Measurements from ENCODE around the gene CEP72. TPM values are rescaled to one million over a fixed set of nuclear protein-coding genes. Genes with fewer than 3 reads are reported as not detected.

The CEP72 gene
- total RNA-seq, 1 experiment from 2014 or later = 24.8 TPM

DNA sequence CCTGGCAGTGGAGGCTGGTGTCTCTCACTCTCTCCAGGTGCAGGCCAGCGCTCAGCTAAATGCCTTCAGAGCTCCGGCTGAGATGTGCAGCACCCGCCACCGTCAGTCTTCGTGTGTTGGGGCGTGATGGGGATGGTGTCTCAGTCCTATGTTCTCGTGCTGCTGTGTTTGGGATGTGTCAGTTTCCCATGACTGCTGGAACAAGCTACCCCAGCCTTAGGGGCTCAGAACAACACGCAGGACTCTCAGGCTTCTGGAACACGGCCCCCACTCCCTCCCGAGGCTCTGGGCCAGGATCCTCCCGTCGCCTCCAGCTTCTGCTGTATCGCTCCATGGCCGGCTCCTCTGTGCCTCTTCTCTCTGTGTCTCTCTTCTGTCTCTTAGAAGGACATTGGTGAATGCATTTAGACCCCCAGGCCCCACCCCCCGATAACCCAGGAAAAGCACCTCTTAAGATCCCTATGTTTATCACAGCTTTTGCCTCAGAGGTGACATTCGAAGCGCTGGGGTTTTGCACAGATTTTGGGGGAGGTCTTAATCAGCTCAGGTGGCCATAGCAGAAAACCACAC lies 9.6 kb upstream of the CEP72 start:
- Histone ChIP-seq H4K5ac (ENCODE audit: insufficient read length, low read depth, low read length) (no peak overlapping the region), H3K14ac (ENCODE audit: insufficient read depth, low read length) (no peak overlapping the region), H3K27ac (ENCODE audit: insufficient read length, low read depth, low read length) (no peak overlapping the region), H2BK15ac (ENCODE audit: low read depth, low read length) (no peak overlapping the region), H3K4ac (ENCODE audit: low read depth, low read length) (no peak overlapping the region), H3K9me3 (ENCODE audit: control insufficient read depth, low read depth, low read length) (no peaks in the 10 kb centered on the region), H3K79me2 (ENCODE audit: insufficient read depth, low read length) (no peaks in the 10 kb centered on the region), H3K9ac (ENCODE audit: extremely low read depth, insufficient read length, low read length) (no peak overlapping the region), H2BK5ac (ENCODE audit: insufficient read length, low read length) (no peak overlapping the region), H3K23ac (ENCODE audit: insufficient read length, low read depth, low read length) (no peak overlapping the region), H4K8ac (replicated peaks; ENCODE audit: insufficient read length, low read depth, low read length) (no peak overlapping the region), H3K56ac (ENCODE audit: insufficient read length, low read depth, low read length) (no peak overlapping the region), H2BK12ac (ENCODE audit: insufficient read length, low read depth, low read length) (no peak overlapping the region), H3K79me1 (ENCODE audit: insufficient read depth, low read depth, low read length, poor library complexity, severe bottlenecking) (no peaks in the 10 kb centered on the region), H3K27me3 (ENCODE audit: insufficient read depth, low read length) (no peaks in the 10 kb centered on the region), H3K18ac (ENCODE audit: insufficient read length, low read depth, low read length) (no peak overlapping the region), H2BK20ac (ENCODE audit: low read depth, low read length, poor library complexity, severe bottlenecking) (no peak overlapping the region), H3K4me1 (ENCODE audit: insufficient read depth, low read length) (no peaks in the 10 kb centered on the region), H3T11ph (ENCODE audit: low read length) (no peak overlapping the region), H2BK120ac (ENCODE audit: low read depth, low read length, poor library complexity, severe bottlenecking) (no peak overlapping the region), H3K23me2 (ENCODE audit: insufficient read length, low read depth, low read length, poor library complexity, severe bottlenecking) (no peaks in the 10 kb centered on the region), H2AFZ (ENCODE audit: low read length) (no peak overlapping the region), H2AK5ac (ENCODE audit: insufficient read length, low read length) (no peak overlapping the region), H3K4me2 (ENCODE audit: insufficient read depth, insufficient read length, low read length) (no peak overlapping the region), H4K91ac (ENCODE audit: insufficient read length, low read depth, low read length) (no peak overlapping the region), H4K20me1 (ENCODE audit: control insufficient read depth, insufficient read depth, insufficient read length) (no peaks in the 10 kb centered on the region)
- Mint-ChIP-seq H3K27ac (no peak overlapping the region), H3K36me3 (ENCODE audit: insufficient read depth in 1 of 3, low read depth in 3 of 3) (no peaks in the 10 kb centered on the region), H3K27me3 (ENCODE audit: low read depth) (peaks cover 54% of the 10 kb centered on the region), H3K4me3 (no peak overlapping the region), H3K9me3 (no peaks in the 10 kb centered on the region), H3K4me1 (0 out of 4 replicates have a peak, but pooled peaks cover 0 to 3% of the 10 kb centered on the region in 2 experiments)
- no peak for DNase-seq
- no peak for TF ChIP-seq CTCF (conservative IDR thresholded peaks at IDR 0.05)
- WGBS (ENCODE audit: extremely low coverage, insufficient read length, low lambda C conversion rate) = no CpG with 5 or more reads among the region's 17 CpGs

Measured in H9 (cell line).